Mesenchymal stem cell (in vitro differentiated cells and primary cell): ENCODE data around the gene RBMX.

Experiments
- DNase-seq: peaks from one replicate; pipeline ENCODE4 v3.0.0-alpha.2; 2013
- H2AFZ ChIP-seq: one replicate; pipeline ENCODE4 v1.6.1; 2013; ENCODE audit warnings: low read depth, mild to moderate bottlenecking, control low read depth, inconsistent platforms, low read length, moderate library complexity
- H2AK5ac ChIP-seq: 2 replicates; pipeline ENCODE4 v1.6.1; 2013; ENCODE audit warnings: low read length, moderate library complexity, mild to moderate bottlenecking, inconsistent platforms; ENCODE audit not compliant: severe bottlenecking
- H2BK120ac ChIP-seq: one replicate; pipeline ENCODE4 v1.6.1; 2013; ENCODE audit warnings: low read depth, mild to moderate bottlenecking, inconsistent platforms, low read length, moderate library complexity
- H2BK12ac ChIP-seq, 2 experiments: one replicate each; pipeline ENCODE4 v1.6.1; 2013; ENCODE audit warnings: inconsistent platforms in 2 of 2, low read length in 2 of 2, mild to moderate bottlenecking in 2 of 2, moderate library complexity in 2 of 2, control low read depth in 1 of 2
- H2BK15ac ChIP-seq: one replicate; pipeline ENCODE4 v1.6.1; 2013; ENCODE audit warnings: mild to moderate bottlenecking, low read depth, inconsistent platforms; ENCODE audit not compliant: poor library complexity, severe bottlenecking
- H2BK5ac ChIP-seq: 2 replicates; pipeline ENCODE4 v1.6.1; 2013; ENCODE audit warnings: low read depth, mild to moderate bottlenecking, low read length, control low read depth, inconsistent platforms; ENCODE audit not compliant: poor library complexity, severe bottlenecking
- H3K14ac ChIP-seq, 2 experiments: one replicate each; pipeline ENCODE4 v1.6.1; 2013; ENCODE audit warnings: inconsistent platforms in 2 of 2, low read length in 2 of 2, control low read depth in 1 of 2, mild to moderate bottlenecking in 1 of 2, moderate library complexity in 1 of 2
- H3K18ac ChIP-seq, 2 experiments: one replicate each; pipeline ENCODE4 v1.6.1; 2013; ENCODE audit warnings: inconsistent platforms in 2 of 2, low read length in 2 of 2, control low read depth in 1 of 2, low read depth in 1 of 2, mild to moderate bottlenecking in 1 of 2
- H3K23ac ChIP-seq, 2 experiments: one replicate each; pipeline ENCODE4 v1.6.1; 2013; ENCODE audit warnings: inconsistent platforms in 2 of 2, low read length in 2 of 2, mild to moderate bottlenecking in 2 of 2, moderate library complexity in 2 of 2, control low read depth in 1 of 2
- H3K27ac ChIP-seq: 2 replicates; pipeline ENCODE4 v1.5.1; 2013; ENCODE audit warnings: mild to moderate bottlenecking, moderate library complexity, low read length, control low read depth, inconsistent platforms; ENCODE audit not compliant: poor library complexity, severe bottlenecking
- H3K27me3 ChIP-seq, 2 experiments: 2 replicates each; pipeline versions ENCODE4 v1.6.1 to v1.7.0; 2013; ENCODE audit warnings: low read length in 2 of 2, mild to moderate bottlenecking in 2 of 2, moderate library complexity in 2 of 2, control low read depth in 1 of 2, inconsistent platforms in 1 of 2; ENCODE audit not compliant: control insufficient read depth in 1 of 2, insufficient read depth in 1 of 2
- H3K36me3 ChIP-seq, 2 experiments: 2 replicates each; pipeline versions ENCODE4 v1.6.1 to v1.7.0; 2013; ENCODE audit warnings: low read length in 2 of 2, control low read depth in 1 of 2, inconsistent platforms in 1 of 2, low read depth in 1 of 2, mild to moderate bottlenecking in 1 of 2; ENCODE audit not compliant: insufficient read depth in 2 of 2, control insufficient read depth in 1 of 2
- H3K4ac ChIP-seq, 2 experiments: one replicate each; pipeline ENCODE4 v1.6.1; 2013; ENCODE audit warnings: inconsistent platforms in 2 of 2, low read length in 2 of 2, mild to moderate bottlenecking in 2 of 2, moderate library complexity in 2 of 2, control low read depth in 1 of 2, low read depth in 1 of 2
- H3K4me1 ChIP-seq: 2 replicates; pipeline ENCODE4 v1.6.1; 2013; ENCODE audit warnings: low read depth, low read length, control low read depth; ENCODE audit not compliant: control insufficient read depth, insufficient read depth
- H3K4me2 ChIP-seq: 2 replicates; pipeline ENCODE4 v1.6.1; 2013; ENCODE audit warnings: low read length, mild to moderate bottlenecking, inconsistent platforms; ENCODE audit not compliant: poor library complexity, severe bottlenecking
- H3K4me3 ChIP-seq, 2 experiments: 2 replicates each; pipeline versions ENCODE4 v1.5.1 to v1.7.0; 2013; ENCODE audit warnings: low read length in 2 of 2, mild to moderate bottlenecking in 2 of 2, control low read depth in 1 of 2, low read depth in 1 of 2; ENCODE audit not compliant: insufficient read depth in 1 of 2
- H3K79me1 ChIP-seq: replicated peaks from 2 replicates; pipeline ENCODE4 v1.6.1; 2013; ENCODE audit warnings: mild to moderate bottlenecking, control low read depth, low read length, inconsistent platforms; ENCODE audit not compliant: poor library complexity, severe bottlenecking
- H3K9ac ChIP-seq: 2 replicates; pipeline ENCODE4 v1.7.0; 2013; ENCODE audit warnings: mild to moderate bottlenecking, low read length, moderate library complexity
- H3K9me3 ChIP-seq: 2 replicates; pipeline ENCODE4 v1.7.0; 2013; ENCODE audit warnings: mild to moderate bottlenecking, low read length; ENCODE audit not compliant: control insufficient read depth
- H4K8ac ChIP-seq: one replicate; pipeline ENCODE4 v1.6.1; 2013; ENCODE audit warnings: inconsistent platforms, mild to moderate bottlenecking, low read length, moderate library complexity
- H4K91ac ChIP-seq: one replicate; pipeline ENCODE4 v1.6.1; 2013; ENCODE audit warnings: mild to moderate bottlenecking, low read length, inconsistent platforms
- WGBS: methylation state at CpG from one replicate; pipeline ENCODE4 v1.1.7; 2013; ENCODE audit warnings: mixed read lengths; 5-methylcytosine and 5-hydroxymethylcytosine counted together

Gene RBMX

GRCh38 chrX:136856050-136856449, 24.5 kb downstream of the RBMX start:
- Histone ChIP-seq H2BK120ac (no peak overlapping the region), H3K23ac (no peak overlapping the region), H3K4me3 (no peak overlapping the region), H3K36me3 (peaks cover 6 to 26% of the 10 kb centered on the region in 2 experiments), H4K91ac (no peak overlapping the region), H3K27ac (no peak overlapping the region), H3K27me3 (no peaks in the 10 kb centered on the region), H2AK5ac (no peak overlapping the region), H3K9ac (no peak overlapping the region), H3K4ac (no peak overlapping the region), H3K4me2 (no peak overlapping the region), H2AFZ (no peak overlapping the region), H3K18ac (no peak overlapping the region), H3K9me3 (no peaks in the 10 kb centered on the region), H3K4me1 (no peaks in the 10 kb centered on the region), H4K8ac (no peak overlapping the region), H3K14ac (no peak overlapping the region), H2BK15ac (no peak overlapping the region), H3K79me1 (peaks cover 2% of the 10 kb centered on the region), H2BK5ac (no peak overlapping the region), H2BK12ac (no peak overlapping the region)
- WGBS: 100% methylated on average over 2 of the region's 8 CpGs
- no peak for DNase-seq

- H3K14ac ChIP-seq: no peak overlapping the region
- H3K79me1 ChIP-seq: peaks cover 6% of the 10 kb centered on the region
- H3K23ac ChIP-seq: no peak overlapping the region
- no peak overlapping the region for H4K8ac ChIP-seq
- peaks cover 10 to 24% of the 10 kb centered on the region in 2 experiments for H3K36me3 ChIP-seq
- H2BK5ac ChIP-seq: no peak overlapping the region
- H2BK12ac ChIP-seq: no peak overlapping the region
- H4K91ac ChIP-seq: no peak overlapping the region
- no peaks in the 10 kb centered on the region for H3K9me3 ChIP-seq
- no peak overlapping the region for H3K4ac ChIP-seq
- no peak overlapping the region for H3K4me3 ChIP-seq
- no peak overlapping the region for H2AK5ac ChIP-seq
- H3K27me3 ChIP-seq: no peaks in the 10 kb centered on the region
- no peak overlapping the region for H2BK120ac ChIP-seq
- 96% methylated on average over 3 of the region's 3 CpGs for WGBS
- H3K27ac ChIP-seq: no peak overlapping the region
- no peak for DNase-seq
- no peak overlapping the region for H2BK15ac ChIP-seq
- no peak overlapping the region for H3K9ac ChIP-seq
- no peak overlapping the region for H2AFZ ChIP-seq
- no peak overlapping the region for H3K18ac ChIP-seq
- no peak overlapping the region for H3K4me2 ChIP-seq
- H3K4me1 ChIP-seq: no peaks in the 10 kb centered on the region
Observed at GRCh38 chrX:136851526-136851925, 29.0 kb downstream of the RBMX start.

- H2BK5ac ChIP-seq: no peak overlapping the region
- H3K27ac ChIP-seq: no peak overlapping the region
- H3K4me1 ChIP-seq: no peaks in the 10 kb centered on the region
- H3K14ac ChIP-seq: no peak overlapping the region
- H2BK12ac ChIP-seq: no peak overlapping the region
- peak; percentile 26 for DNase-seq
- no peak overlapping the region for H3K4ac ChIP-seq
- no peak overlapping the region for H4K8ac ChIP-seq
- H3K18ac ChIP-seq: no peak overlapping the region
- no peaks in the 10 kb centered on the region for H3K9me3 ChIP-seq
- no peak overlapping the region for H3K23ac ChIP-seq
- no peak overlapping the region for H2AK5ac ChIP-seq
- WGBS: 94% methylated on average over 9 of the region's 9 CpGs
- no peak overlapping the region for H4K91ac ChIP-seq
- no peak overlapping the region for H3K9ac ChIP-seq
- no peaks in the 10 kb centered on the region for H3K27me3 ChIP-seq
- no peak overlapping the region for H3K4me2 ChIP-seq
- H3K79me1 ChIP-seq: peaks cover 6% of the 10 kb centered on the region
- H3K36me3 ChIP-seq: peaks cover 10 to 24% of the 10 kb centered on the region in 2 experiments
- no peak overlapping the region for H2BK120ac ChIP-seq
- no peak overlapping the region for H3K4me3 ChIP-seq
- no peak overlapping the region for H2AFZ ChIP-seq
- H2BK15ac ChIP-seq: no peak overlapping the region
Observed at GRCh38 chrX:136850441-136851175, 29.9 kb downstream of the RBMX start.

- Histone ChIP-seq H3K9ac (no peak overlapping the region), H2AK5ac (no peak overlapping the region), H2BK15ac (no peak overlapping the region), H3K27me3 (no peaks in the 10 kb centered on the region), H4K91ac (no peak overlapping the region), H2BK12ac (no peak overlapping the region), H3K9me3 (peaks cover 4% of the 10 kb centered on the region), H3K27ac (no peak overlapping the region), H3K4ac (no peak overlapping the region), H2BK120ac (no peak overlapping the region), H3K4me2 (no peak overlapping the region), H3K18ac (no peak overlapping the region), H3K36me3 (peaks cover 13 to 32% of the 10 kb centered on the region in 2 experiments), H4K8ac (no peak overlapping the region), H3K4me1 (no peaks in the 10 kb centered on the region), H2AFZ (no peak overlapping the region), H3K79me1 (peaks cover 4% of the 10 kb centered on the region), H3K14ac (no peak overlapping the region), H2BK5ac (no peak overlapping the region), H3K23ac (no peak overlapping the region), H3K4me3 (no peak overlapping the region)
- WGBS: no CpG with 5 or more reads among the region's 3 CpGs
- no peak for DNase-seq
Observed at GRCh38 chrX:136849395-136849794, 31.1 kb downstream of the RBMX start.
